ENCODE results near the gene NLGN4X.
"Not testable (repeated sequence)": the region's sequence is repeated elsewhere in the genome, so short reads cannot be mapped to it uniquely, and the experiment has no call there.

GRCh38 chrX:5903586-5904190, 325.0 kb downstream of the NLGN4X start:
- not testable (repeated sequence) for TF ChIP-seq POLR2AphosphoS5, POLR2A (IDR thresholded peaks at IDR 0.05; ENCODE audit: low read depth, low read length)
